Body of pancreas (tissue), 4 donors: Measurements from ENCODE around the gene INSYN2B.

ENCODE experiments used
- CTCF ChIP-seq, 7 experiments: fragments of 450-650 bp in 4 of 7; fragments of 200-600 bp in 3 of 7; sonication (generic) in 3 of 7; IDR thresholded peaks; one replicate each; pipeline ENCODE4 v1.5.1; 2016 to 2019; ENCODE audit warnings: antibody characterized with exemption in 7 of 7
- POLR2A ChIP-seq, 3 donors: fragments of 450-650 bp; IDR thresholded peaks; one replicate each; pipeline ENCODE4 v1.6.1; 2016; ENCODE audit warnings: antibody characterized with exemption in 3 of 3, mild to moderate bottlenecking in 2 of 3

- TF ChIP-seq CTCF (IDR thresholded peaks at IDR 0.05): no peak
- TF ChIP-seq POLR2A (IDR thresholded peaks at IDR 0.05): no peak
These were observed 105.1 kb downstream of the INSYN2B start for GRCh38 chr5:169875091-169875728.
